Measurements from ENCODE around the gene SMIM24.
"Not testable (repeated sequence)": the region's sequence is repeated elsewhere in the genome, so short reads cannot be mapped to it uniquely, and the experiment has no call there.

The SMIM24 gene

DNA sequence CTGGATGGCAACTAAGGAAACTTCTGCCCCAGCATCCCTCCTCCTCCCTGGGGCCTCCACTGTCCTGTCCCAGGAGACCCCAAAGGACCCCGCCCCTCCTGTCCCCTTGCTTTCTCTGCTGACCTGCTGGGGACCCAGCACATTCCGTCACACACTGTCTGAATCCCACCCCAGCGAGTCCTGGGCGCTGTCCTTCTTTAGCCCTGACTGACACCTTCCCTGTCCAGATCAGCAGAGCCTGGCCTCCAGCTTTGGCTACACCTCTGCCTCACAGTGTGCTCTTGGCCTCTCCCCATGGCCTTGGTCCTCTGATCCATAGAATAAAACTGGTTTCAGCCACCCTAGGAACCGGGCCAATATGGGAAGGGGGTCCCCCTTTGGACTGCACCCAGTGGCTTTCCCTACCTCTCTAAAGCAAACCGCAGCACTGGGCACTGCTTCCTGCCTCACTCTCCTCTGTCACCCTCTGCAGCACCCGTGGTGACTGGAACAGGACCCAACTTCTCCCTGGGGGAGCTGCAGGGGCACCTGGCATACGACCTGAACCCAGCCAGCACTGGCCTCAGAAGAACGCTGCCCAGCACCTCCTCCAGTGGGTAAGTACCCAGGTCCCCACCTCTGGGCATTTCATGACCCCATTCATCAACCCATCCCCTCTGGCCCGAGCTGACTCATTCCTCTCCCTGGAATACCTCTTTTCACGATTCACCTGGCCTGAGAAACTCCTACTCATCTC is 46.4 kb downstream of the SMIM24 start:
- DNase-seq (ENCODE audit: low read depth) = no peak

- no peak for DNase-seq (ENCODE audit: low read depth)
These were observed 47.0 kb downstream of the SMIM24 start for GRCh38 chr19:3433313-3433712.

DNA sequence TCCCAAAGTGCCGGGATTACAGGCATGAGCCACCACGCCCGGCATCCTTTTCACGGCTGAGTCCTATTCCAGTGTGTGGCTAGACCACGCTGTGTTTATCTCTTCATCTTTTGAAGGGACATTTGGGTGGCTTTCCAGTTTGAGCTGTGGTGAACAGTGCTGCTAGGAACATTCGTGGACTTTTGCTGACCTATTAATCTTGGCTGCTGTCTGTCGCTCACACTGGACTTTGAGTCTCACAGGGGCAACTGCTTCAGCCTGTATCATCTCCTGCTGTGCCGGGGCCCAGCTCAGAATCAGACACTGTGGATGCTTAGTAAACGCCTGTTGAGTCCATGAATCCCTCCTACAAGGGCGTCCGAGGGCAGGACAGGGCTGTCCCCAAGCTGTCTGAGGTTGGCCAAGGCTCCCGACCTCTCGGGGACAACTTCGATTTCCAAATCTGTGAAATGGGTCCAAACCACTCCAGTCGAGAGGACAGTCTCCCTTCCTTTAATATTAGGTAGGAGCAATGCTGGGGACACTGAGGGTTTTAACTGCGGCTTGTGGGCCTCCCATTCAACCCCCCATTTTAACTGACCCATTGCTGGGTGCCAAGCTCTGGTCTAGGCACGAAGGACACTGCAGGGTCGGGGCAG is 48.4 kb downstream of the SMIM24 start:
- no peak for DNase-seq (ENCODE audit: low read depth)

- DNase-seq (ENCODE audit: low read depth) = not testable (repeated sequence)
These were observed 50.0 kb downstream of the SMIM24 start for GRCh38 chr19:3430366-3430680.

DNA sequence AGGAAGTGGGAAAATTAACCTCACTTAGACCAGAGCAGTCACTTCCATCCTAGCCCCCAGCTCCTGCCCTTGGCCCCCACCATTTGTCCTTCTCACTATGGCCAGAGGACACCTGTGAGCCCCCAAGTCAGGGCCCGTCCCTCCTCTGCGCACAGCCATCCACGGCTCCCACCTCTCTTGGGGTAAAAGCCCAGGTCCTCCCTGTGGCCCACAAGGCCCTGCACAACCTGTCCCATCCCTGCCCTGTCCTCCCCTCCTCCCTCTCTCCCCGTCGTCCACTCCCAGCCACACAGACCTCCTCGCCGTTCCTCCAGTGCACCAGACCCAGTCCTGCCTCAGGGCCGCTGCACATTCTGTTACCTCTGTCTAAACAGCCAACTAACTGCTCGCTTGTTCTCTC is 53.9 kb downstream of the SMIM24 start:
- DNase-seq (ENCODE audit: low read depth) = no peak

All from stimulated activated CD8-positive, alpha-beta memory T cell treated with anti-CD3 and anti-CD28 coated beads, Interleukin-15, amount 100 ng/mL, for 1 hour (primary cell).